OCI-LY3 (cell line): Measurements from ENCODE around the gene C12orf50.
A peak's percentile ranks its signal among the peaks of the same experiment; 100 is the strongest.
"Not testable (repeated sequence)": the region's sequence is repeated elsewhere in the genome, so short reads cannot be mapped to it uniquely, and the experiment has no call there.

Experiments used
- H2AFZ ChIP-seq: fragments of 200-600, 300-600 bp; shearing (Covaris generic); 2 replicates; pipeline ENCODE4 v1.6.0; 2014; ENCODE audit warnings: antibody characterized with exemption, low read depth, low read length
- H3K27ac ChIP-seq: fragments of 200-600, 300-600 bp; sonication (generic); 2 replicates; pipeline ENCODE4 v1.5.1; 2014; ENCODE audit warnings: mild to moderate bottlenecking, low read length, moderate library complexity, mixed read lengths
- H3K27me3 ChIP-seq: fragments of 200-600, 300-600 bp; sonication (generic); 2 replicates; pipeline ENCODE4 v1.6.1; 2014; ENCODE audit warnings: low read depth, low read length, mixed read lengths
- H3K36me3 ChIP-seq: fragments of 200-600, 300-600 bp; sonication (generic); replicated peaks from 2 replicates; pipeline ENCODE3; 2014; ENCODE audit warnings: low read depth, low read length, mixed read lengths
- H3K4me1 ChIP-seq: fragments of 300-600, 200-600 bp; sonication (generic); 2 replicates; pipeline ENCODE4 v1.6.1; 2014; ENCODE audit warnings: low read length, mixed read lengths
- H3K4me2 ChIP-seq: fragments of 200-600, 300-600 bp; sonication (generic); 2 replicates; pipeline ENCODE4 v1.6.1; 2014; ENCODE audit warnings: low read length, mixed read lengths
- H3K4me3 ChIP-seq: fragments of 300-600, 200-600 bp; sonication (generic); 2 replicates; pipeline ENCODE4 v1.5.1; 2014; ENCODE audit warnings: antibody characterized with exemption, mild to moderate bottlenecking, low read length, moderate library complexity
- H3K79me2 ChIP-seq: fragments of 300-600, 200-600 bp; shearing (Covaris generic); 2 replicates; pipeline ENCODE4 v1.6.1; 2014; ENCODE audit warnings: mild to moderate bottlenecking, low read length, mixed read lengths
- H3K9ac ChIP-seq: fragments of 300-600, 200-600 bp; shearing (Covaris generic); 2 replicates; pipeline ENCODE4 v1.6.0; 2014; ENCODE audit warnings: mild to moderate bottlenecking, low read length, moderate library complexity
- H3K9me3 ChIP-seq: fragments of 200-600, 300-600 bp; shearing (Covaris generic); 2 replicates; pipeline ENCODE4 v1.6.1; 2014; ENCODE audit warnings: low read length, mixed read lengths; ENCODE audit not compliant: insufficient read depth
- H4K20me1 ChIP-seq: fragments of 200-600, 300-600 bp; sonication (generic); 2 replicates; pipeline ENCODE4 v1.6.1; 2016; ENCODE audit warnings: low read length, mixed read lengths; ENCODE audit not compliant: insufficient read depth
- EZH2phosphoT487 ChIP-seq: fragments of 200-600 bp; shearing (Covaris generic); IDR thresholded peaks from 2 replicates; pipeline ENCODE4 v1.6.1; 2018; ENCODE audit warnings: antibody characterized with exemption, mixed run types, low read depth
- TF ChIP-seq, protein P1 (sequence below): fragments of 200-600, 300-600 bp; sonication (generic); IDR thresholded peaks from 2 replicates; pipeline ENCODE4 v1.5.1; 2014; ENCODE audit warnings: antibody characterized with exemption, low read length, low read depth

Gene C12orf50

DNA sequence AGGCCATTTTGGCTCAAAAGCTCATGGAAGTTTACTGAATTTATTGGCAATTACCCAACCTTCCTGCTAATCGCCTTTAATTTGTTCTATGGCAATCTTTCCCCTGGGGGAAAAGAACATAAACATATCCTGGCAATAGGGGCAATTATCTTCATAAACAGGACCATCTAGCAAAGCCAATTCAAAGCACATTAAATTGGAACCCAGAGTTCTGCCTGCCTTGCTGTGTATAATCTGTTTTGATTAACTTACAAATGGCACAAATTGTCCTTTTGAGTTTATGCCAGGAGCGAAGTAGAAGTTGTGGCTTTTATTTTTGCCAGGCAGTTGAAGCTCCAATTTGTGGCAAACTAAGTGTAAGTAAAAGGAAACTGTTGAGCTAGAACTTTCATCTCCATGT is 68.6 kb downstream of the C12orf50 start:
- Histone ChIP-seq H3K36me3 (no peaks in the 10 kb centered on the region), H3K27ac (no peak overlapping the region)

DNA sequence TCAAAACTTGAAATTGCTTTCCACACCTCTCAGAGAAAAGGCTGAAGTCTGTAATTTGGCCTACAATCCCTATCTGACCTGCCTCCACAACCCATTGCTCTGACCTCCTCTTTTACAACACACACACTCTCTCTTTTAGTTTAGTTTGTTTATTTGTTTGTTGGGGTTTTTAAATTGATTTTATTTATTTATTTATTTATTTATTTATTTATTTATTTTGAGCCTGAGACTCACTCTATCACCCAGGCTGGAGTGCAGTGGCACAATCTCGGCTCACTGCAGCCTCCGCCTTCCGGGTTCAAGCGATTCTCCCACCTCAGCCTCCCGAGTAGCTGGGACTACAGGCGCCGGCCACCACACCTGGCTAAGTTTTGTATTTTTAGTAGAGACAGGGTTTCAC is 75.2 kb downstream of the C12orf50 start:
- not testable (repeated sequence) for H2AFZ ChIP-seq, H3K27me3 ChIP-seq, H3K79me2 ChIP-seq, H3K36me3 ChIP-seq, H3K27ac ChIP-seq, H3K9ac ChIP-seq, H3K4me1 ChIP-seq, H3K4me3 ChIP-seq, H4K20me1 ChIP-seq, H3K4me2 ChIP-seq, H3K9me3 ChIP-seq

More for the DNA sequence above, 68.6 kb downstream of the C12orf50 start:
- H3K4me3 ChIP-seq, result no peak overlapping the region
- no peaks in the 10 kb centered on the region for H3K4me1 ChIP-seq
- TF ChIP-seq EZH2phosphoT487, result no peak
- TF ChIP-seq, protein P1, sequence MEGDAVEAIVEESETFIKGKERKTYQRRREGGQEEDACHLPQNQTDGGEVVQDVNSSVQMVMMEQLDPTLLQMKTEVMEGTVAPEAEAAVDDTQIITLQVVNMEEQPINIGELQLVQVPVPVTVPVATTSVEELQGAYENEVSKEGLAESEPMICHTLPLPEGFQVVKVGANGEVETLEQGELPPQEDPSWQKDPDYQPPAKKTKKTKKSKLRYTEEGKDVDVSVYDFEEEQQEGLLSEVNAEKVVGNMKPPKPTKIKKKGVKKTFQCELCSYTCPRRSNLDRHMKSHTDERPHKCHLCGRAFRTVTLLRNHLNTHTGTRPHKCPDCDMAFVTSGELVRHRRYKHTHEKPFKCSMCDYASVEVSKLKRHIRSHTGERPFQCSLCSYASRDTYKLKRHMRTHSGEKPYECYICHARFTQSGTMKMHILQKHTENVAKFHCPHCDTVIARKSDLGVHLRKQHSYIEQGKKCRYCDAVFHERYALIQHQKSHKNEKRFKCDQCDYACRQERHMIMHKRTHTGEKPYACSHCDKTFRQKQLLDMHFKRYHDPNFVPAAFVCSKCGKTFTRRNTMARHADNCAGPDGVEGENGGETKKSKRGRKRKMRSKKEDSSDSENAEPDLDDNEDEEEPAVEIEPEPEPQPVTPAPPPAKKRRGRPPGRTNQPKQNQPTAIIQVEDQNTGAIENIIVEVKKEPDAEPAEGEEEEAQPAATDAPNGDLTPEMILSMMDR, result no peak
- no peak overlapping the region for H3K4me2 ChIP-seq
- no peaks in the 10 kb centered on the region for H3K79me2 ChIP-seq
- H3K27me3 ChIP-seq, result no peaks in the 10 kb centered on the region
- no peaks in the 10 kb centered on the region for H4K20me1 ChIP-seq
- H3K9ac ChIP-seq, result no peak overlapping the region
- H3K9me3 ChIP-seq, result no peaks in the 10 kb centered on the region
- no peak overlapping the region for H2AFZ ChIP-seq

- Histone ChIP-seq H3K4me3 (no peak overlapping the region), H3K4me1 (no peaks in the 10 kb centered on the region), H3K27ac (no peak overlapping the region), H3K9ac (no peak overlapping the region), H2AFZ (peak overlapping the region; percentile 4; the same call in 1 of the 2 replicates), H3K36me3 (no peaks in the 10 kb centered on the region), H4K20me1 (no peaks in the 10 kb centered on the region), H3K9me3 (no peaks in the 10 kb centered on the region), H3K79me2 (no peaks in the 10 kb centered on the region), H3K27me3 (no peaks in the 10 kb centered on the region), H3K4me2 (no peak overlapping the region)
- TF ChIP-seq, protein P1, result peak; percentile 67
- TF ChIP-seq EZH2phosphoT487, result no peak
Observed at GRCh38 chr12:87953256-87953860, 75.8 kb downstream of the C12orf50 start.

DNA sequence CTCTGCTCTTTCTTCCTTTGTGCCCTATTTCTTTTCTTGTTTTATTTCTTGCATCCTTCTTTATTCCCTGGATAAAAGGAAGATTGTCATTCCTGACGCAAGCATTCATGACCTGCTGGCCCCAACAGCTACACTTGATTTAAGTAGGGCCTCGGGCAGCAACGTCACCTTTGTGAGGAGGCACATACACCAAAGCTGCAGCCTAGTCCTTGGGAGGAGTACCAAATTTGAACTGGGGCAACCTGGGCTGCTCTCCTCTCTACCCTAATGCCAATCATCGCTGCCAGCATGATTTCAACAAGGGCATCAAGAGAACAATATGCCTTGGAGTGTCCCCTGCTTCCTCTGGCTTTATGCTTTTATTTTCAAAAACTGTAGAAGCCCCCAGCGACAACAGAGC is 76.4 kb downstream of the C12orf50 start:
- no peak for TF ChIP-seq EZH2phosphoT487
- TF ChIP-seq, protein P1, result no peak
- Histone ChIP-seq H2AFZ (peak overlapping the region; percentile 4; the same call in 1 of the 2 replicates), H3K36me3 (no peaks in the 10 kb centered on the region), H3K27ac (no peak overlapping the region), H3K4me2 (no peak overlapping the region; the same call in 1 of the 2 replicates), H3K9me3 (no peaks in the 10 kb centered on the region), H3K4me1 (no peaks in the 10 kb centered on the region), H3K4me3 (no peak overlapping the region), H4K20me1 (no peaks in the 10 kb centered on the region), H3K9ac (no peak overlapping the region), H3K27me3 (no peaks in the 10 kb centered on the region), H3K79me2 (no peaks in the 10 kb centered on the region)
